IMR-90 (cell line): ENCODE data around the gene MYO7B. TPM values are rescaled to one million over a fixed set of nuclear protein-coding genes. Genes with fewer than 3 reads are reported as not detected.

Source experiments
- ATAC-seq: fragments of 200-7000 bp; cut with Tn5 transposase; 2 replicates; pipeline ENCODE4 v1.9.1; 2020; ENCODE audit warnings: low read depth, mild to moderate bottlenecking, moderate library complexity
- BruUV-seq: library from RNA; stranded (reverse); fragments of 400-500 nt; replicated peaks from 2 replicates; lab custom pipeline; 2021; lab: Mats Ljungman, UMichigan
- CTCF ChIA-PET: fragments of 300-600 bp; formaldehyde crosslinking; extraction: SDS; loops from one replicate; lab custom pipeline; 2021; ENCODE audit warnings: antibody characterized with exemption; lab: Yijun Ruan, JAX
- POLR2A ChIA-PET: fragments of 300-600 bp; sonication (Branson Sonifier 250); formaldehyde crosslinking; loops from one replicate; lab custom pipeline; 2022; ENCODE audit warnings: antibody characterized with exemption; ENCODE audit not compliant: unreplicated experiment; lab: Charles Lee
- DNase-seq: peaks from one replicate; pipeline ENCODE4 v3.0.0; 2013
- H2AFZ ChIP-seq: replicated peaks from 2 replicates; pipeline ENCODE3; 2013; ENCODE audit warnings: low read length, mild to moderate bottlenecking; ENCODE audit not compliant: poor library complexity
- H2AK5ac ChIP-seq: 2 replicates; pipeline ENCODE4 v1.6.1; 2013; ENCODE audit warnings: low read depth, low read length, inconsistent platforms
- H2AK9ac ChIP-seq: replicated peaks from 2 replicates; pipeline ENCODE3; 2013; ENCODE audit warnings: mild to moderate bottlenecking, low read depth, low read length, moderate library complexity; ENCODE audit not compliant: poor library complexity
- H2BK120ac ChIP-seq: 2 replicates; pipeline ENCODE4 v1.6.1; 2013; ENCODE audit warnings: low read depth, low read length, inconsistent platforms
- H2BK15ac ChIP-seq: 3 replicates; pipeline ENCODE4 v1.6.1; 2013; ENCODE audit warnings: low read depth, low read length, inconsistent platforms
- H2BK20ac ChIP-seq: 2 replicates; pipeline ENCODE4 v1.6.1; 2013; ENCODE audit warnings: low read depth, mild to moderate bottlenecking, inconsistent platforms, low read length, moderate library complexity
- H2BK5ac ChIP-seq: 2 replicates; pipeline ENCODE4 v1.6.1; 2013; ENCODE audit warnings: mild to moderate bottlenecking, low read depth, low read length, inconsistent platforms; ENCODE audit not compliant: poor library complexity, severe bottlenecking
- H3K14ac ChIP-seq: replicated peaks from 2 replicates; pipeline ENCODE4 v1.6.1; 2013; ENCODE audit warnings: low read depth, low read length, inconsistent platforms
- H3K18ac ChIP-seq: 2 replicates; pipeline ENCODE4 v1.6.1; 2013; ENCODE audit warnings: low read depth, low read length, control low read depth
- H3K23ac ChIP-seq: 2 replicates; pipeline ENCODE4 v1.6.1; 2013; ENCODE audit warnings: low read depth, low read length, inconsistent platforms
- H3K27ac ChIP-seq: 2 replicates; pipeline ENCODE4 v1.5.1; 2013; ENCODE audit warnings: mild to moderate bottlenecking, control low read depth, low read length; ENCODE audit not compliant: insufficient read depth
- H3K27me3 ChIP-seq: 2 replicates; pipeline ENCODE4 v1.6.1; 2013; ENCODE audit warnings: low read length; ENCODE audit not compliant: control insufficient read depth, insufficient read depth
- H3K36me3 ChIP-seq: 2 replicates; pipeline ENCODE4 v1.6.1; 2013; ENCODE audit warnings: low read length, mixed read lengths; ENCODE audit not compliant: control insufficient read depth, insufficient read depth
- H3K4ac ChIP-seq: 2 replicates; pipeline ENCODE4 v1.6.1; 2013; ENCODE audit warnings: low read depth, low read length, inconsistent platforms
- H3K4me1 ChIP-seq: 2 replicates; pipeline ENCODE4 v1.6.1; 2013; ENCODE audit warnings: low read length, mixed read lengths; ENCODE audit not compliant: control insufficient read depth, insufficient read depth
- H3K4me2 ChIP-seq: 2 replicates; pipeline ENCODE4 v1.6.1; 2013; ENCODE audit warnings: low read depth, mild to moderate bottlenecking, control low read depth, low read length, moderate library complexity
- H3K4me3 ChIP-seq: 2 replicates; pipeline ENCODE4 v1.5.1; 2013; ENCODE audit warnings: low read depth, mild to moderate bottlenecking, control low read depth, low read length, moderate library complexity; ENCODE audit not compliant: insufficient read depth
- H3K56ac ChIP-seq: 2 replicates; pipeline ENCODE4 v1.6.1; 2013; ENCODE audit warnings: low read length, inconsistent platforms; ENCODE audit not compliant: insufficient read depth; ENCODE audit errors: extremely low read depth
- H3K79me1 ChIP-seq, 2 experiments: 2 replicates each; pipeline ENCODE4 v1.6.1; 2013; ENCODE audit warnings: low read length in 2 of 2, inconsistent platforms in 1 of 2, low read depth in 1 of 2
- H3K9ac ChIP-seq: 2 replicates; pipeline ENCODE4 v1.6.1; 2013; ENCODE audit warnings: low read depth, low read length, control low read depth
- H3K9me1 ChIP-seq: 2 replicates; pipeline ENCODE4 v1.6.1; 2013; ENCODE audit warnings: low read length, inconsistent platforms; ENCODE audit not compliant: insufficient read depth
- H3K9me3 ChIP-seq: 2 replicates; pipeline ENCODE4 v1.6.1; 2013; ENCODE audit warnings: low read length; ENCODE audit not compliant: control insufficient read depth, insufficient read depth
- H4K20me1 ChIP-seq: 2 replicates; pipeline ENCODE4 v1.6.1; 2013; ENCODE audit warnings: low read length, inconsistent platforms; ENCODE audit not compliant: insufficient read depth
- H4K5ac ChIP-seq: 2 replicates; pipeline ENCODE4 v1.6.1; 2013; ENCODE audit warnings: mild to moderate bottlenecking, low read depth, low read length, control low read depth
- H4K8ac ChIP-seq, 2 experiments: 2 replicates each; pipeline ENCODE4 v1.6.1; 2013; ENCODE audit warnings: low read depth in 2 of 2, low read length in 2 of 2, control low read depth in 1 of 2, inconsistent platforms in 1 of 2
- H4K91ac ChIP-seq: 2 replicates; pipeline ENCODE4 v1.6.1; 2013; ENCODE audit warnings: low read depth, low read length, inconsistent platforms; ENCODE audit not compliant: insufficient read depth
- CEBPB ChIP-seq: IDR thresholded peaks from 2 replicates; pipeline ENCODE4 v1.6.1; 2012; ENCODE audit warnings: low read depth, low read length, improper control_type of control experiment
- FOS ChIP-seq: fragments of 150-350 bp; IDR thresholded peaks from 2 replicates; pipeline ENCODE4 v1.6.1; 2016; ENCODE audit warnings: low read depth, low read length
- MAZ ChIP-seq: IDR thresholded peaks from 2 replicates; pipeline ENCODE4 v1.6.1; 2012; ENCODE audit warnings: low read depth, mild to moderate bottlenecking, low read length, improper control_type of control experiment, moderate library complexity, borderline replicate concordance
- MXI1 ChIP-seq: IDR thresholded peaks from 2 replicates; pipeline ENCODE4 v1.6.1; 2012; ENCODE audit warnings: low read depth, mild to moderate bottlenecking, low read length, moderate library complexity, borderline replicate concordance
- NFE2L2 ChIP-seq: fragments of 150-350 bp; IDR thresholded peaks from 2 replicates; pipeline ENCODE4 v1.6.1; 2016; ENCODE audit warnings: low read depth, mild to moderate bottlenecking, low read length
- POLR2A ChIP-seq: IDR thresholded peaks from 2 replicates; pipeline ENCODE4 v1.6.1; 2012; ENCODE audit warnings: mild to moderate bottlenecking, low read depth, low read length
- RAD21 ChIP-seq: IDR thresholded peaks from 2 replicates; pipeline ENCODE4 v1.6.1; 2012; ENCODE audit warnings: low read length, improper control_type of control experiment
- RFX5 ChIP-seq: IDR thresholded peaks from 2 replicates; pipeline ENCODE4 v1.8.0; 2012; ENCODE audit warnings: low read depth, mild to moderate bottlenecking, low read length, moderate library complexity
- SMC3 ChIP-seq: fragments of 150-350 bp; IDR thresholded peaks from 2 replicates; pipeline ENCODE4 v1.6.1; 2016; ENCODE audit warnings: low read depth, mild to moderate bottlenecking, antibody characterized with exemption, low read length, moderate library complexity
- WGBS, 2 experiments: methylation state at CpG; one replicate each; pipeline versions ENCODE4 v1.1.5 to v1.1.7; 2013; ENCODE audit warnings: missing lambda C conversion rate in 2 of 2; ENCODE audit not compliant: insufficient read length in 1 of 2; ENCODE audit errors: extremely low coverage in 2 of 2; 5-methylcytosine and 5-hydroxymethylcytosine counted together
- dilution Hi-C: fragments of 300-500 bp; cut with HindIII; formaldehyde crosslinking; loops from one replicate; pipeline ENCODE4 v1.14.3; 2018; ENCODE audit warnings: low sequenced_read_pairs; ENCODE audit not compliant: unreplicated experiment
- in situ Hi-C: fragments of 300-500 bp; cut with MboI; formaldehyde crosslinking; loops from 3 replicates; pipeline ENCODE4 v1.14.3; 2019; ENCODE audit warnings: low sequenced_read_pairs, inconsistent platforms, mixed read lengths
- intact Hi-C: fragments of 100-400 bp; cut with micrococcal nuclease; formaldehyde crosslinking; loops from 2 replicates; pipeline ENCODE4 v1.10.0; 2022
- polyA plus RNA-seq, 3 experiments: library from polyadenylated mRNA; depleted of rRNA; stranded (reverse); fragments of >200 nt; gene quantifications; 2 replicates each; pipeline ENCODE4 v1.2.3, GENCODE V29; 2012; ENCODE audit warnings: low replicate concordance in 1 of 3
- total RNA-seq: library from RNA; depleted of rRNA; stranded (reverse); fragments of >200 nt; gene quantifications from 2 replicates; pipeline ENCODE4 v1.2.3, GENCODE V29; 2012
- TF ChIP-seq, protein P1 (sequence below): conservative IDR thresholded peaks from 2 replicates; pipeline ENCODE4 v1.5.1; 2012; ENCODE audit warnings: mild to moderate bottlenecking, low read depth, low read length, improper control_type of control experiment
- TF ChIP-seq, protein P2 (sequence below): fragments of 150-350 bp; IDR thresholded peaks from 2 replicates; pipeline ENCODE4 v1.6.1; 2017; ENCODE audit warnings: mild to moderate bottlenecking, antibody characterized with exemption, low read length, low read depth

The MYO7B gene
- total and polyA plus RNA-seq, 2 of the 4 experiments (the other 2 are of a cell fraction): 0.18 to 0.46 TPM

DNA sequence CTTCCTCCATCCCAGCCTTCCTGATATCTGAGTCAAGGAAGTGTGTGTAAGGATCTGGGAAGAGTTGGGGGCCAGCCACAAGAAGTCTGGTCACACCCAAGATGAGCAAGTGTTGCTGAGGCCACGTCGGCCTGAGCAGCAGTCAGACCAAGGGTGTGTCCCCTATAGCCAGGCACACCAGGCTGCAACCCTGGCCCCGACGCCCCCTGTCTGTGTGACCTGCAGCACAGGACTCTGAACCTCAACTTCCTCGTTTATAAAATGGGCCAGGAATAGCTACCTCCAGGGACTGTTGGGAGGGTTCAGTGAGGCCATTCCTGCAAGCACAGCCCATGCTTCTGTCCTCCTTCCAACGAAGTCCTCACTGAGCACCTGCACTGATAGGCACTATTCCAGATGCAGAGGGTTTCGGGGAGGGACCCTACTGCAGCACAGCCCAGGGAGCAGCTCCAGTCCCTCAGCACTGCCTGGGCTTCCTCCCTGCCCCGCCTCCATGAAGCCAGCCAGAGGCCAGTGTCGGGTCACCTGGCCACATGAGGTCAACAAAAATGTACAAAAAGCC is 126.5 kb downstream of the MYO7B start (continued):
- no peak for TF ChIP-seq RFX5

DNA sequence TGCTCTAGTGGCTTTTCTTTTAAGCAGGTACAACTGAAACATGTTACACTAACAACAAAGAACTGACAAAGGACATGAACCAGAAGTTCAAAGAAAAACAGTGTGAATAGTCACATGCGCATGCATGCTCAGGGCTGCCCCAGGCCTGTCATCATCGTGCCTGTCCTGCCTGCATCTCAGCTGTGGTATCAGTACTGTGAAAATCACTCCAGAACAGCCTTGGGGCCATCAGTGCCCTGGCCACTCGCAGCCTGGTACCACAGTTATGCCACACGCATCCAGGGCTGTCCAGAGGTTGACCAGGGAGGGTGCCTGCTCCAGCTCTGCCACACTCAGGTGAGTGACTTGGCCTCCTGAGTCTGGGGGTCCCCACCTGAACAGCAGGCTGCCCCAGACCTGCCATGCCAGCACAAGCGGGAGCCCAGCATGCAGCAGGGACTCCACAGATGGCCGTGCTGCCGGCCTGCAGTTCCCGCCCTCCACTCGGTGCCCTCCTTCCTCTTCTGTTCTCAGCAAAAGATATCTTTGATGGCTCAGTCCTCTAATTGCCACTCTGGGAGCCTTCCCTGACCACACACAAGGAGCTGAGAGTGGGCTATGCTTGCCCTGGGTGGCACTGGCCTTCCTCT is 127.6 kb downstream of the MYO7B start:
- ChIA-PET POLR2A (interaction anchor here (0.5 kb wide), 1 partner anchor 607 kb away, joined by 11 read pairs; no protein-coding TSS in a partner anchor), CTCF (no interaction called here)
- H3K4me3 ChIP-seq: no peak overlapping the region
- no peak overlapping the region for H2BK15ac ChIP-seq
- H3K36me3 ChIP-seq: peaks cover 7% of the 10 kb centered on the region
- H4K5ac ChIP-seq: no peak overlapping the region
- H3K4me1 ChIP-seq: peaks cover 14% of the 10 kb centered on the region
- H2AK5ac ChIP-seq: peak overlapping the region; percentile 7; the same call in 1 of the 2 replicates
- no peaks in the 10 kb centered on the region for H3K27me3 ChIP-seq
- H3K27ac ChIP-seq: no peak overlapping the region
- H3K56ac ChIP-seq: no peak overlapping the region
- no peak overlapping the region for H2AK9ac ChIP-seq
- H4K20me1 ChIP-seq: peaks cover 72% of the 10 kb centered on the region
- WGBS, 2 experiments: 85% methylated on average over 7 of the region's 9 CpGs; no CpG with 5 or more reads in 1 of the 2 experiments
- H3K9me1 ChIP-seq: peaks cover 24% of the 10 kb centered on the region
- H3K14ac ChIP-seq: no peak overlapping the region
- no peak overlapping the region for H2AFZ ChIP-seq
- H2BK120ac ChIP-seq: no peak overlapping the region
- H4K91ac ChIP-seq: no peak overlapping the region
- peaks cover 2% of the 10 kb centered on the region; the same call in 1 of the 2 replicates for H3K9me3 ChIP-seq
- H4K8ac ChIP-seq: no peak overlapping the region
- no peak overlapping the region for H3K4ac ChIP-seq
- H3K18ac ChIP-seq: no peak overlapping the region
- intact Hi-C loops: no loop called here
- peaks cover 24 to 73% of the 10 kb centered on the region in 2 experiments for H3K79me1 ChIP-seq
- H3K23ac ChIP-seq: no peak overlapping the region
- no peak; the same call in 1 of the 2 replicates for ATAC-seq
- H2BK20ac ChIP-seq: no peak overlapping the region
- dilution Hi-C loops: no loop called here
- BruUV-seq: no TSS peak
- H3K9ac ChIP-seq: no peak overlapping the region
- H2BK5ac ChIP-seq: no peak overlapping the region
- H3K4me2 ChIP-seq: no peak overlapping the region
- in situ Hi-C loops: no loop called here
- DNase-seq: no peak
- no peak for TF ChIP-seq RFX5
- TF ChIP-seq FOS: no peak
- no peak for TF ChIP-seq RAD21
- TF ChIP-seq, protein P1, sequence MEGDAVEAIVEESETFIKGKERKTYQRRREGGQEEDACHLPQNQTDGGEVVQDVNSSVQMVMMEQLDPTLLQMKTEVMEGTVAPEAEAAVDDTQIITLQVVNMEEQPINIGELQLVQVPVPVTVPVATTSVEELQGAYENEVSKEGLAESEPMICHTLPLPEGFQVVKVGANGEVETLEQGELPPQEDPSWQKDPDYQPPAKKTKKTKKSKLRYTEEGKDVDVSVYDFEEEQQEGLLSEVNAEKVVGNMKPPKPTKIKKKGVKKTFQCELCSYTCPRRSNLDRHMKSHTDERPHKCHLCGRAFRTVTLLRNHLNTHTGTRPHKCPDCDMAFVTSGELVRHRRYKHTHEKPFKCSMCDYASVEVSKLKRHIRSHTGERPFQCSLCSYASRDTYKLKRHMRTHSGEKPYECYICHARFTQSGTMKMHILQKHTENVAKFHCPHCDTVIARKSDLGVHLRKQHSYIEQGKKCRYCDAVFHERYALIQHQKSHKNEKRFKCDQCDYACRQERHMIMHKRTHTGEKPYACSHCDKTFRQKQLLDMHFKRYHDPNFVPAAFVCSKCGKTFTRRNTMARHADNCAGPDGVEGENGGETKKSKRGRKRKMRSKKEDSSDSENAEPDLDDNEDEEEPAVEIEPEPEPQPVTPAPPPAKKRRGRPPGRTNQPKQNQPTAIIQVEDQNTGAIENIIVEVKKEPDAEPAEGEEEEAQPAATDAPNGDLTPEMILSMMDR: no peak
- no peak for TF ChIP-seq MXI1
- no peak for TF ChIP-seq POLR2A
- TF ChIP-seq NFE2L2: no peak
- TF ChIP-seq MAZ: no peak
- TF ChIP-seq SMC3: no peak
- TF ChIP-seq, protein P2, sequence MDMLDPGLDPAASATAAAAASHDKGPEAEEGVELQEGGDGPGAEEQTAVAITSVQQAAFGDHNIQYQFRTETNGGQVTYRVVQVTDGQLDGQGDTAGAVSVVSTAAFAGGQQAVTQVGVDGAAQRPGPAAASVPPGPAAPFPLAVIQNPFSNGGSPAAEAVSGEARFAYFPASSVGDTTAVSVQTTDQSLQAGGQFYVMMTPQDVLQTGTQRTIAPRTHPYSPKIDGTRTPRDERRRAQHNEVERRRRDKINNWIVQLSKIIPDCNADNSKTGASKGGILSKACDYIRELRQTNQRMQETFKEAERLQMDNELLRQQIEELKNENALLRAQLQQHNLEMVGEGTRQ: no peak
- no peak for TF ChIP-seq CEBPB
